ENCODE results near the gene TPSAB1.
"Not testable (repeated sequence)": the region's sequence is repeated elsewhere in the genome, so short reads cannot be mapped to it uniquely, and the experiment has no call there.

TPSAB1 gene

GRCh38 chr16:1249031-1249755 lies 8.7 kb downstream of the TPSAB1 start:
- DNase-seq = not testable (repeated sequence)

GRCh38 chr16:1253701-1254364 lies 13.3 kb downstream of the TPSAB1 start:
- DNase-seq = not testable (repeated sequence)

- not testable (repeated sequence) for DNase-seq
These were observed 14.3 kb downstream of the TPSAB1 start for GRCh38 chr16:1254821-1255220.

GRCh38 chr16:1255276-1256122 lies 15.0 kb downstream of the TPSAB1 start, which contains the start of gene TPSD1:
Gene TPSD1, plus strand, starts transcription at chr16:1256069. Its CDS starts 212 bp downstream, at chr16:1256281.
- DNase-seq = not testable (repeated sequence)

- not testable (repeated sequence) for DNase-seq
These were observed 15.9 kb downstream of the TPSAB1 start for GRCh38 chr16:1256296-1256873.

- no peak for DNase-seq
These were observed 16.4 kb downstream of the TPSAB1 start for GRCh38 chr16:1256874-1257322.

- no peak for DNase-seq
These were observed 17.2 kb downstream of the TPSAB1 start for GRCh38 chr16:1257561-1258224.

- DNase-seq = no peak
These were observed 17.7 kb downstream of the TPSAB1 start for GRCh38 chr16:1258225-1258600.

GRCh38 chr16:1258906-1259759 lies 18.6 kb downstream of the TPSAB1 start:
- peak; percentile 56 for DNase-seq

GRCh38 chr16:1259760-1260068 lies 19.2 kb downstream of the TPSAB1 start:
- DNase-seq = no peak

GRCh38 chr16:1260101-1260680 lies 19.7 kb downstream of the TPSAB1 start:
- DNase-seq = no peak

GRCh38 chr16:1261131-1261892 lies 20.8 kb downstream of the TPSAB1 start:
- DNase-seq = no peak

- DNase-seq = no peak
These were observed 21.8 kb downstream of the TPSAB1 start for GRCh38 chr16:1262210-1262845.

- DNase-seq = no peak
These were observed 22.3 kb downstream of the TPSAB1 start for GRCh38 chr16:1262846-1263221.

- no peak for DNase-seq
These were observed 23.3 kb downstream of the TPSAB1 start for GRCh38 chr16:1263591-1264344.

- no peak for DNase-seq
These were observed 24.0 kb downstream of the TPSAB1 start for GRCh38 chr16:1264345-1265089.

GRCh38 chr16:1265090-1265630 lies 24.7 kb downstream of the TPSAB1 start:
- DNase-seq = no peak

- no peak for DNase-seq
These were observed 25.3 kb downstream of the TPSAB1 start for GRCh38 chr16:1265826-1266225.

All from right kidney (tissue), 1 donor.